ENCODE data around the gene KCNG4. TPM values are rescaled to one million over a fixed set of nuclear protein-coding genes. Genes with fewer than 3 reads are reported as not detected.

The KCNG4 gene
- polyA plus RNA-seq, 1 donor = not detected

DNA sequence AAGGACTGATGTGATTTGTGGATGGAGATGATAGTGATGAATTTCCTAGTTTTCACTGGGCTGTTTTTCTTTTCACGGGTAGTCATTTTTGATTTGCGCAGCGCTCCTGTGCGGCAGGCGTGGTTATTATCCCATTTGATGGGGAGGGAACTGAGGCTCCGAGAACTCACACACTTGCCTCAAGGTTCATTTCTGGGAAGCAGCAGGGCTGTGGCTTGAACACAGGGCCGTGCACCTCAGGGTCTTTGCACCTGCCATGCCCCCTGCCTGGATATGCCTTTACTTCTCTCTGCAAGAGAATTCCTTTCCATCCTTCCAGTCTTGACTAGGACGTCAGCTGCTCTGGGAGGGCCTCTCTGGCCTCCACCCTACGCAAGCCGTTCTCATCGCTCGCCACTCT is 38.5 kb upstream of the KCNG4 start:
- Histone ChIP-seq H3K36me3 (ENCODE audit: control insufficient read depth, insufficient read depth, low read length) (no peaks in the 10 kb centered on the region), H3K27ac (ENCODE audit: low read length) (no peak overlapping the region), H3K9me3 (ENCODE audit: control insufficient read depth, low read depth, low read length) (no peaks in the 10 kb centered on the region), H3K4me3 (ENCODE audit: low read length) (no peak overlapping the region), H3K4me1 (ENCODE audit: control insufficient read depth, insufficient read depth, low read length) (no peaks in the 10 kb centered on the region), H3K27me3 (ENCODE audit: control insufficient read depth, insufficient read depth, low read length) (peaks cover 2% of the 10 kb centered on the region)
- WGBS (ENCODE audit: insufficient coverage, low lambda C conversion rate) = no CpG with 5 or more reads among the region's 12 CpGs
- DNase-seq = no peak

DNA sequence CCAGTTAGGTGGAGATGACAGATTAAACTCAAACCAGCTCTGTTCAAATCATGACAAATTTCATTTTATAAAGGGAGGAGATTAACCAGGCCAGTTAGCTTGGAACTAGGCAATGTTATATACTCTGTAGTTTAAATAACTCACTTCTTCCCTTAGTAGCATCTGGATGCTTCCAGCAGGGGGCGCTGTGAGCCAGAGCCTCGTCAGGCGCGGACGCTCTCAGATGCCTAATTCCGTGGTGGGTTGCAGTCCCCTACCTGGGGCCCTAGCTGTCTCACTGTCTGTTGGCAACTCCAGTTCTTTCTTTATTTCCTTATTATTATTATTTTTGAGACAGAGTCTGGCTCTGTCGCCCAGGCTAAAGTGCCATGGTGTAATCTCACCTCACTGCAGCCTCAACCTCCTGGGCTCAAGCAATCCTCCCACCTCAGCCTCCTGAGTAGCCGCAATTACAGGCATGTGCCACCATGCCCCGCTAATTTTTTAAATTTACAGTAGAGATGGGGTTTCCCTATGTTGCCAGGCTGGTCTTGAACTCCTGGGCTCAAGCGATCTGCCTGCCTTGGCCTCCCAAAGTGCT is 37.5 kb upstream of the KCNG4 start:
- no peaks in the 10 kb centered on the region for H3K36me3 ChIP-seq (ENCODE audit: control insufficient read depth, insufficient read depth, low read length)
- no peak overlapping the region for H3K4me3 ChIP-seq (ENCODE audit: low read length)
- WGBS (ENCODE audit: insufficient coverage, low lambda C conversion rate) = 92% methylated on average over 2 of the region's 10 CpGs
- H3K9me3 ChIP-seq (ENCODE audit: control insufficient read depth, low read depth, low read length) = no peaks in the 10 kb centered on the region
- no peak overlapping the region for H3K27ac ChIP-seq (ENCODE audit: low read length)
- H3K27me3 ChIP-seq (ENCODE audit: control insufficient read depth, insufficient read depth, low read length) = peaks cover 2% of the 10 kb centered on the region
- peak; percentile 24 to 31 for DNase-seq
- H3K4me1 ChIP-seq (ENCODE audit: control insufficient read depth, insufficient read depth, low read length) = no peaks in the 10 kb centered on the region

DNA sequence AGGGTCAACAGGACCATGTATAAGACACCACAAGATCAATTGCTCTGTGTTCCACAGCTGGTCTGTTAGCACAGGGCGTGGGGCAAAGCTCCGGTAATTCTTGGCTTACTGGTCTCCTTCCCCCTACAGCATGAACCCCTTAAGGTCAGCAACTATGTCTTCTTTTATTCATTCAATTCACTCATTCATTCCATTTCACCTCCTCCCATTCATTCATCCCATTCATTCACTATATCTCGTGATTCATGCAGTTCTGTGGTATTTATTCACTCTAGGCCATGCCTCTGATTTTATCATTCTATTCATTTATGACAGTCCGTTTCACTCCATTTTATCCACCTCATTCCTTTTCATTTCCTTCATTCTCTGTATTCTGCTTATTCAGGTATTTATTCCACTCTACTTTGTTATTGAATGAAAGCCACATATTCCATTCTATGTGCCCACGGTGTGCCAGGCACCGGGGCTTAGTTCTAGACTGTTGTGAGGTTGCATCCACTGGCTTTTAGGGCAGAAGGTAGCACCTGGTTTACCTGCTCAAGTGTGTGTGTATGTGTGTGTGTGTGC is 35.9 kb upstream of the KCNG4 start:
- no peak overlapping the region for H3K4me3 ChIP-seq (ENCODE audit: low read length)
- no peak overlapping the region for H3K27ac ChIP-seq (ENCODE audit: low read length)
- H3K4me1 ChIP-seq (ENCODE audit: control insufficient read depth, insufficient read depth, low read length) = no peaks in the 10 kb centered on the region
- H3K36me3 ChIP-seq (ENCODE audit: control insufficient read depth, insufficient read depth, low read length) = no peaks in the 10 kb centered on the region
- H3K9me3 ChIP-seq (ENCODE audit: control insufficient read depth, low read depth, low read length) = no peaks in the 10 kb centered on the region
- DNase-seq = no peak
- 75% methylated on average over 2 of the region's 6 CpGs for WGBS (ENCODE audit: insufficient coverage, low lambda C conversion rate)
- H3K27me3 ChIP-seq (ENCODE audit: control insufficient read depth, insufficient read depth, low read length) = peaks cover 5% of the 10 kb centered on the region

DNA sequence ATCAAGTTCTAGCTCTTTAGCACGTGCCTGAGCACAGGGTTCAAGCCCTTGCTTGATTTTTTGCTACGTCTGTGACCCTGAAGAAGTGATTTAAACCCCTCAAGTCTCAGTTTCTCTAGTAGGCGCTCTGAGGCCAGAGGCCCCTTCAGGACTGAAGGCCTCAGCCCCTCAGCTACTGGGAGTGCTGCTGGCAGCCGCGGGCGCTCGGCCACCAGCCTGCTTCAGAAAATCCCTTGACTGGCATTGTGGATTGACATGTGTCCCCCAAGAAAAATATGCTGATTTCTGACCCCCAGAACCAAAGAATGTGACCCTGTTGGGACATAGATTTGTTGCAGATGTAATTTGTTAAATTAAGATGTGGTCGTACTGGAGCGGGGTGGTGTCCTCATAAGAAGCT is 34.7 kb upstream of the KCNG4 start:
- DNase-seq = no peak
- no peaks in the 10 kb centered on the region for H3K4me1 ChIP-seq (ENCODE audit: control insufficient read depth, insufficient read depth, low read length)
- no CpG with 5 or more reads among the region's 9 CpGs for WGBS (ENCODE audit: insufficient coverage, low lambda C conversion rate)
- H3K9me3 ChIP-seq (ENCODE audit: control insufficient read depth, low read depth, low read length) = no peaks in the 10 kb centered on the region
- H3K27me3 ChIP-seq (ENCODE audit: control insufficient read depth, insufficient read depth, low read length) = peaks cover 5% of the 10 kb centered on the region
- no peaks in the 10 kb centered on the region for H3K36me3 ChIP-seq (ENCODE audit: control insufficient read depth, insufficient read depth, low read length)
- no peak overlapping the region for H3K4me3 ChIP-seq (ENCODE audit: low read length)
- no peak overlapping the region for H3K27ac ChIP-seq (ENCODE audit: low read length)

DNA sequence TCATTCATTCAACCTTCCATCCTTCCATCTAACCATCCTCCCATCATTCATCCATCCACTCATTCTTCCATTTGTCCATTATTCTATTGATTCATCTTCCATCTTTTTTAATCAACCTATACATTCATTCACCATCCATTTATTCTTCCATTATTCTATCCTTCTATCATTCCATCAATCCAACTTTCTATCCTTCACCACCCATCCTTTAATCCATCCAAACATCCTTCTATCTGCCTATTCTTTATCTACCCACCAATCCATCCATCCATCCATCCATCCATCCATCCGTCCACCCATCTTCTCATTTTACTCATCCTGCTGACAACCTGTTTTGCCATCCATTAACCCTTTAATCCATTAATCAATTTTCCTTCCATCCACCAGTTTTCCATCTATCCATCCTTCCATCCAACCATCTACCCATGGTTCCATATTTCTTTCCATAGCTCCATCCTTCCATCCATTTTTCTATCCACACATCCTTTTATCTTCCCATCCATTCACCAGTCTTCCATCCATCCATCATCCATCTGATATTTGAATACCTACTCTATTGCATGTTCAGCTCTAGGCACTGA is 33.0 kb upstream of the KCNG4 start:
- no peaks in the 10 kb centered on the region for H3K9me3 ChIP-seq (ENCODE audit: control insufficient read depth, low read depth, low read length)
- no peak overlapping the region for H3K4me3 ChIP-seq (ENCODE audit: low read length)
- WGBS (ENCODE audit: insufficient coverage, low lambda C conversion rate) = 21% methylated on average over 1 of the region's 1 CpG
- H3K27me3 ChIP-seq (ENCODE audit: control insufficient read depth, insufficient read depth, low read length) = peaks cover 5% of the 10 kb centered on the region
- no peak for DNase-seq
- no peak overlapping the region for H3K27ac ChIP-seq (ENCODE audit: low read length)
- no peaks in the 10 kb centered on the region for H3K36me3 ChIP-seq (ENCODE audit: control insufficient read depth, insufficient read depth, low read length)
- no peaks in the 10 kb centered on the region for H3K4me1 ChIP-seq (ENCODE audit: control insufficient read depth, insufficient read depth, low read length)

DNA sequence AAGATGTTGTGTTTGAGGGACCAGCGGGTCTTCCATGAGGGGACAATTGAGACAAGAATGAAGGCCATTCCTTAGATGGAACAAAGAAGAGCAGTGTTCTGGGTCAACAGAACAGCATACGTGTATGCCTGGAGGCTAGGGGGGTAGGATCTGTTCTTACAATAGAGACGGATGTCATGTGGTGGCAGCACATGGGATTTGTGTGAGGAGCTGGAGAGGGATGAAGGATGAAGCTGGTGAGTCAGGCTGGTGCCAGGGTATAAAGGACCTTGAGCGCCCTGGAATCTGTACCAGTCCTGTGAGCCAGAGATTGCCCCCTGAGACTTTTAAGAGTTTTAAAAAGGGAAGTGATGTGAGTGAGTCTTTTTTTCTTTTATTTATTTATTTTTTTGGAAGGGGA is 32.1 kb upstream of the KCNG4 start:
- peaks cover under 1% of the 10 kb centered on the region for H3K4me1 ChIP-seq (ENCODE audit: control insufficient read depth, insufficient read depth, low read length)
- H3K4me3 ChIP-seq (ENCODE audit: low read length) = no peak overlapping the region
- peaks cover 5% of the 10 kb centered on the region for H3K27me3 ChIP-seq (ENCODE audit: control insufficient read depth, insufficient read depth, low read length)
- H3K9me3 ChIP-seq (ENCODE audit: control insufficient read depth, low read depth, low read length) = no peaks in the 10 kb centered on the region
- DNase-seq = no peak
- H3K27ac ChIP-seq (ENCODE audit: low read length) = no peak overlapping the region
- H3K36me3 ChIP-seq (ENCODE audit: control insufficient read depth, insufficient read depth, low read length) = no peaks in the 10 kb centered on the region
- no CpG with 5 or more reads among the region's 4 CpGs for WGBS (ENCODE audit: insufficient coverage, low lambda C conversion rate)

DNA sequence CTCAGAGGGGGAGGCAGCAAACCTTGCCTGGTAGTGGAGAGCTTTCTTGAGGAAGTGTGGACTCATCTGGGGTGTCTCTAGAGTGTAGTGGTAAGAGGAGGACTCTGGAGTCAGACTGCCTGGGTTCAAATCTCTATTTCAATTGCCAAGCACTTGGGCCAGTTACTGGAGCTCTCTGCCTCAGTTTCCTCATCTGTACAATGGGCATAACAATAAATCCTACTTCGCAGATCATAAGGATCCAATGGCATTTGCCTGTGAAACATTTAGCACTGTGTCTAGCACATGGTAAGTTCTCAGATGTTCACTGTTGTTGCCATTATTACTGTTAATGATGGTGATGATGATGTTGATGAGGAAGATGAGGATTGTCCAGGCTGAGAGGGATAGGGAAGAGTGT is 31.2 kb upstream of the KCNG4 start:
- H3K4me3 ChIP-seq (ENCODE audit: low read length) = no peak overlapping the region
- no peak overlapping the region for H3K27ac ChIP-seq (ENCODE audit: low read length)
- peaks cover 5% of the 10 kb centered on the region for H3K27me3 ChIP-seq (ENCODE audit: control insufficient read depth, insufficient read depth, low read length)
- no CpG with 5 or more reads among the region's 1 CpG for WGBS (ENCODE audit: insufficient coverage, low lambda C conversion rate)
- H3K4me1 ChIP-seq (ENCODE audit: control insufficient read depth, insufficient read depth, low read length) = peaks cover 2% of the 10 kb centered on the region
- no peak for DNase-seq
- no peaks in the 10 kb centered on the region for H3K9me3 ChIP-seq (ENCODE audit: control insufficient read depth, low read depth, low read length)
- no peaks in the 10 kb centered on the region for H3K36me3 ChIP-seq (ENCODE audit: control insufficient read depth, insufficient read depth, low read length)

DNA sequence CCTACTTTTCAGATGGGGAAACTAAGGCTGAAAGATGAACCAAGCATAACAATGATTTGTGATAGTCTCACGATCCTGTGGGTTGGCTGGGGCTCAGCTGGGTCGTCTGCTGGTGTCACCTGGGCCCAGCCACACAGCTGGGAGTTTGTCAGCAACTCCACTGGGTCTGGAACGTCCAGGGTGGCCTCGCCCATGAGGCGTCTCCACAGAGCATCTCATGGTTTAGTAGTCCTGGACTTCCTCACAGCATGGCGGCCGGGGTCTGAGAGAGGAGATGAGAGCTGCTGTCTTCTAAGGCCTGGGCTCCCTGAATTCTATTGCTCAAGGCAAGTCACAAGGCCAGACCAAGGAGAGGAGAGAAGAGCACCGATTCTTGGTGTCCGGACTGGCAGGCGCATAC is 30.7 kb upstream of the KCNG4 start:
- Histone ChIP-seq H3K27me3 (ENCODE audit: control insufficient read depth, insufficient read depth, low read length) (peaks cover 5% of the 10 kb centered on the region), H3K4me3 (ENCODE audit: low read length) (no peak overlapping the region), H3K4me1 (ENCODE audit: control insufficient read depth, insufficient read depth, low read length) (peaks cover 2% of the 10 kb centered on the region), H3K27ac (ENCODE audit: low read length) (no peak overlapping the region), H3K9me3 (ENCODE audit: control insufficient read depth, low read depth, low read length) (no peaks in the 10 kb centered on the region), H3K36me3 (ENCODE audit: control insufficient read depth, insufficient read depth, low read length) (no peaks in the 10 kb centered on the region)
- 100% methylated on average over 1 of the region's 10 CpGs for WGBS (ENCODE audit: insufficient coverage, low lambda C conversion rate)
- DNase-seq = no peak

DNA sequence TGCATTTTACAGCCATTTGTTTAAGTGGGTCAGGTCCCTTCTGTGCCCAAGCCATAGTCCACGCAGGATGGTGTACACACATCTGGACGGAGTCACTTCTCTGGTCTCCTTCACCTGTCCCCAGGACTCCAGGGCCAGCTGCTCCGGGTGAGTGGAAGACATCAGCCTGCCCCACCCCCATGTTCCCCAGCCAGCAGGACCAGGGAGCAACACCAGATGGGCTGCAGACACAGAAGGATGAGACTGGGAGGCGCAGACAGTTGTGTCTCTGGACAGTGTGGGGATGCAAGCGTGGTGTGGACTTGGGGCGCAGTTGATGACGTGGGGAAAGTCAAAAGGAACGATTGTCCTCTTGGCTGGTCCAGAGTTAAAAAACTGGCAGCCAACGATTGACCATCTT is 30.3 kb upstream of the KCNG4 start:
- DNase-seq = no peak
- no peaks in the 10 kb centered on the region for H3K36me3 ChIP-seq (ENCODE audit: control insufficient read depth, insufficient read depth, low read length)
- peaks cover 2% of the 10 kb centered on the region for H3K4me1 ChIP-seq (ENCODE audit: control insufficient read depth, insufficient read depth, low read length)
- no peaks in the 10 kb centered on the region for H3K9me3 ChIP-seq (ENCODE audit: control insufficient read depth, low read depth, low read length)
- H3K4me3 ChIP-seq (ENCODE audit: low read length) = no peak overlapping the region
- peaks cover 3% of the 10 kb centered on the region for H3K27me3 ChIP-seq (ENCODE audit: control insufficient read depth, insufficient read depth, low read length)
- WGBS (ENCODE audit: insufficient coverage, low lambda C conversion rate) = no CpG with 5 or more reads among the region's 9 CpGs
- H3K27ac ChIP-seq (ENCODE audit: low read length) = no peak overlapping the region

DNA sequence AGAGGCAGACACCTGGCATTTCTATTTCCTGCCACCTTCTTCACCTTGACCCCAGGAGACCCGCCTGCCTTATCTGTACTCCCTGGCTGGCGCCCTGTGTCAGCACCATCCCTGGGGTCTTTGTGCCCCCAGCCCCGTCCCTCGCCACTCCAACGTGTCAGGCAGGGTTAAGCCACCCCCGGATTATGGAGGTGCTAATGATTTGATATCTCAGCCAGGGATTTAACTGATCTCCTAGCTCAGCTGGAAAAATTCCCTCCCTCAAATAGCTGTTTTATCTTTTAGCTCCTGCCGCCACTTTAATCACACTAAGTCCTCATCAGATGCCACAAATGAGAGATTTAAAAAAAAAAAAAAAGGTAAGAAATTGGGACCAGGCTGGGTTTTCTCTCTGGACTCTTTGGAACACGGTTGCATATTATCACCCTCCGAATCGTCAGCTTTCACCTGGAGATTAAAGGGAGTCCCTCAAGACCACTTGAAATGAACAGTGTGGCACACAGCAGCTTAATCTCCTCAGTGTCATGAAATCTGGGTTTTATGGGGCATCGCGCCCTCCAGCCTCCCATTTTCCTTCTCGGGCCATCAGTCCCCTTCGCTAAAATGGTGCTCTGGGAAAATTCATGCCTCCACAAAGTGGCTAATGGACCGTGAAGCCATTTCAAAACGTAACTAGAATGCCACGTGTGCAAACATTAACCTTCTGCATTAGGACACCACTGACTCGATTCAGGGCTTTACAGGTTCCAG is 28.7 kb upstream of the KCNG4 start:
- Histone ChIP-seq H3K27ac (ENCODE audit: low read length) (no peak overlapping the region), H3K27me3 (ENCODE audit: control insufficient read depth, insufficient read depth, low read length) (peaks cover 2% of the 10 kb centered on the region), H3K4me3 (ENCODE audit: low read length) (no peak overlapping the region), H3K9me3 (ENCODE audit: control insufficient read depth, low read depth, low read length) (no peaks in the 10 kb centered on the region), H3K36me3 (ENCODE audit: control insufficient read depth, insufficient read depth, low read length) (no peaks in the 10 kb centered on the region), H3K4me1 (ENCODE audit: control insufficient read depth, insufficient read depth, low read length) (peaks cover 2% of the 10 kb centered on the region)
- no peak for DNase-seq
- no CpG with 5 or more reads among the region's 18 CpGs for WGBS (ENCODE audit: insufficient coverage, low lambda C conversion rate)
